Measurements from ENCODE around the gene P3H2. TPM values are rescaled to one million over a fixed set of nuclear protein-coding genes. Genes with fewer than 3 reads are reported as not detected.

Gene P3H2
- total RNA-seq, 1 experiment from 2014 or later: 20.9 TPM

DNA sequence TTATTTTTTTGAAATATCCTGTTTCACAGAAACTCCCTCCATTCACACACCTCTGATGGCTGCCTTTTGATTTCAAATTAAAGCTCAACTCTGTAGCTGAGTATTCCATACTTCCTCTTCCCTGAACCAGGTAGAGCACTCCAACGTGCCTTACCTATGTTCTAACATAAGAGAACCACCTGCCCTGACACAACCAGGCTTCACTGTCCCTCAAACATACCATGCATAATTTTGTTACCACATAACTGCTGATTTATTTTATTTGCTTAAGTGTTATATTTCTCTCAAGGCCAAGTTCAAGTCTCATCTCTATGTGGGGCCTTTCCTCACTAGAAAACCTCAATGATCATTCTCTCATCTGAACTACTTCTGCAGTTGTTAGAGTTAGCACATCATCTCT, 209.7 kb downstream of the P3H2 start:
- Histone ChIP-seq H3K9me2 (ENCODE audit: insufficient read depth) (no peaks in the 10 kb centered on the region), H3K27ac (peak overlapping the region; percentile 98), H3F3A (ENCODE audit: insufficient read depth, low read depth) (peaks cover 49% of the 10 kb centered on the region), H3K27me3 (ENCODE audit: insufficient read depth, low read depth) (no peaks in the 10 kb centered on the region), H3K4me2 (no peak overlapping the region), H2AFZ (no peak overlapping the region), H4K20me1 (ENCODE audit: insufficient read depth) (no peaks in the 10 kb centered on the region), H3K4me3 (no peak overlapping the region), H3K36me3 (ENCODE audit: low read depth) (0 out of 2 replicates have a peak, but pooled peaks cover 9% of the 10 kb centered on the region), H3K4me1 (replicated peaks; ENCODE audit: insufficient read depth) (peaks cover 69% of the 10 kb centered on the region), H3K9me3 (ENCODE audit: insufficient read depth, low read depth) (peaks cover 46% of the 10 kb centered on the region), H3K79me2 (ENCODE audit: low read depth) (no peaks in the 10 kb centered on the region)
- no peak for TF ChIP-seq EZH2 (IDR thresholded peaks at IDR 0.05; ENCODE audit: low read depth)
- TF ChIP-seq, protein P1, sequence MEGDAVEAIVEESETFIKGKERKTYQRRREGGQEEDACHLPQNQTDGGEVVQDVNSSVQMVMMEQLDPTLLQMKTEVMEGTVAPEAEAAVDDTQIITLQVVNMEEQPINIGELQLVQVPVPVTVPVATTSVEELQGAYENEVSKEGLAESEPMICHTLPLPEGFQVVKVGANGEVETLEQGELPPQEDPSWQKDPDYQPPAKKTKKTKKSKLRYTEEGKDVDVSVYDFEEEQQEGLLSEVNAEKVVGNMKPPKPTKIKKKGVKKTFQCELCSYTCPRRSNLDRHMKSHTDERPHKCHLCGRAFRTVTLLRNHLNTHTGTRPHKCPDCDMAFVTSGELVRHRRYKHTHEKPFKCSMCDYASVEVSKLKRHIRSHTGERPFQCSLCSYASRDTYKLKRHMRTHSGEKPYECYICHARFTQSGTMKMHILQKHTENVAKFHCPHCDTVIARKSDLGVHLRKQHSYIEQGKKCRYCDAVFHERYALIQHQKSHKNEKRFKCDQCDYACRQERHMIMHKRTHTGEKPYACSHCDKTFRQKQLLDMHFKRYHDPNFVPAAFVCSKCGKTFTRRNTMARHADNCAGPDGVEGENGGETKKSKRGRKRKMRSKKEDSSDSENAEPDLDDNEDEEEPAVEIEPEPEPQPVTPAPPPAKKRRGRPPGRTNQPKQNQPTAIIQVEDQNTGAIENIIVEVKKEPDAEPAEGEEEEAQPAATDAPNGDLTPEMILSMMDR (conservative IDR thresholded peaks at IDR 0.05): no peak
- BruUV-seq (replicated peaks): no TSS peak
- ChIA-PET CTCF (no interaction called here), POLR2A (ENCODE audit: unreplicated experiment) (interaction anchor here (0.5 to 0.8 kb wide), 3 partner anchors 12 to 34 kb away, joined by 3 to 12 read pairs (median 7); no protein-coding TSS in a partner anchor)
- intact Hi-C loops (cut with micrococcal nuclease; ENCODE audit: unreplicated experiment): no loop called here
- DNase-seq: peak; percentile 36 to 44

GRCh38 chr3:189909573-189909972, 211.1 kb downstream of the P3H2 start:
- Histone ChIP-seq H3K4me1 (replicated peaks; ENCODE audit: insufficient read depth) (peaks cover 54% of the 10 kb centered on the region), H3K27ac (peak overlapping the region; percentile 98), H2AFZ (no peak overlapping the region), H3K36me3 (ENCODE audit: low read depth) (0 out of 2 replicates have a peak, but pooled peaks cover 8% of the 10 kb centered on the region), H3K9me2 (ENCODE audit: insufficient read depth) (no peaks in the 10 kb centered on the region), H4K20me1 (ENCODE audit: insufficient read depth) (no peaks in the 10 kb centered on the region), H3F3A (ENCODE audit: insufficient read depth, low read depth) (peaks cover 35% of the 10 kb centered on the region), H3K9me3 (ENCODE audit: insufficient read depth, low read depth) (peaks cover 39% of the 10 kb centered on the region), H3K4me2 (peak overlapping the region; percentile 52), H3K4me3 (0 out of 2 replicates have a peak overlapping the region, but pooled peaks have one; percentile 7), H3K27me3 (ENCODE audit: insufficient read depth, low read depth) (no peaks in the 10 kb centered on the region), H3K79me2 (ENCODE audit: low read depth) (no peaks in the 10 kb centered on the region)
- intact Hi-C loops (cut with micrococcal nuclease; ENCODE audit: unreplicated experiment): loop anchor here (1.0 kb wide), 2 partner anchors 28 to 153 kb away; no protein-coding TSS in a partner anchor
- ChIA-PET CTCF (interaction anchor here (2.5 kb wide), 1 partner anchor 39 kb away, joined by 5 read pairs; no protein-coding TSS in a partner anchor), POLR2A (ENCODE audit: unreplicated experiment) (interaction anchor here (0.7 kb wide), 1 partner anchor 337 kb away, joined by 11 read pairs; no protein-coding TSS in a partner anchor)
- no TSS peak for BruUV-seq (replicated peaks)
- TF ChIP-seq EZH2 (IDR thresholded peaks at IDR 0.05; ENCODE audit: low read depth): no peak
- TF ChIP-seq, protein P1 (conservative IDR thresholded peaks at IDR 0.05): no peak
- DNase-seq: peak in 1 of 2 experiments; percentile 81

GRCh38 chr3:189909139-189909538, 211.6 kb downstream of the P3H2 start:
- no peak for DNase-seq
- peak overlapping the region; percentile 52 for H3K4me2 ChIP-seq
- no peaks in the 10 kb centered on the region for H3K27me3 ChIP-seq (ENCODE audit: insufficient read depth, low read depth)
- BruUV-seq (replicated peaks): TSS peak; percentile 97
- intact Hi-C loops (cut with micrococcal nuclease; ENCODE audit: unreplicated experiment): loop anchor here (1.0 kb wide), 2 partner anchors 28 to 153 kb away; no protein-coding TSS in a partner anchor
- H3K9me3 ChIP-seq (ENCODE audit: insufficient read depth, low read depth): peaks cover 39% of the 10 kb centered on the region
- ChIA-PET CTCF (interaction anchor here (2.5 kb wide), 1 partner anchor 40 kb away, joined by 5 read pairs; no protein-coding TSS in a partner anchor), POLR2A (ENCODE audit: unreplicated experiment) (interaction anchor here (0.6 to 0.7 kb wide), 3 partner anchors 336 to 412 kb away, joined by 4 to 11 read pairs (median 5); no protein-coding TSS in a partner anchor)
- H3K36me3 ChIP-seq (ENCODE audit: low read depth): 0 out of 2 replicates have a peak, but pooled peaks cover 6% of the 10 kb centered on the region
- H3K4me3 ChIP-seq: peak overlapping the region; percentile 7; the same call in 1 of the 2 replicates
- H3K9me2 ChIP-seq (ENCODE audit: insufficient read depth): no peaks in the 10 kb centered on the region
- peak overlapping the region; percentile 98 for H3K27ac ChIP-seq
- H4K20me1 ChIP-seq (ENCODE audit: insufficient read depth): no peaks in the 10 kb centered on the region
- peak overlapping the region; percentile 12; the same call in 1 of the 2 replicates for H2AFZ ChIP-seq
- H3K79me2 ChIP-seq (ENCODE audit: low read depth): no peaks in the 10 kb centered on the region
- H3F3A ChIP-seq (ENCODE audit: insufficient read depth, low read depth): peaks cover 30% of the 10 kb centered on the region
- no peak for TF ChIP-seq EZH2 (IDR thresholded peaks at IDR 0.05; ENCODE audit: low read depth)
- TF ChIP-seq, protein P1 (conservative IDR thresholded peaks at IDR 0.05): no peak
- H3K4me1 ChIP-seq (replicated peaks; ENCODE audit: insufficient read depth): peaks cover 50% of the 10 kb centered on the region
